GM18517 (cell line): ENCODE data around the gene STK4.
"Not testable (repeated sequence)": the region's sequence is repeated elsewhere in the genome, so short reads cannot be mapped to it uniquely, and the experiment has no call there.

Source experiments
- ATAC-seq: cut with Tn5 transposase; IDR thresholded peaks from one replicate; pipeline ENCODE4 v1.9.1; 2021; ENCODE audit warnings: mild to moderate bottlenecking, moderate library complexity; ENCODE audit not compliant: unreplicated experiment

The STK4 gene

GRCh38 chr20:44981736-44982406 is 15.6 kb downstream of the STK4 start:
- no peak for ATAC-seq

GRCh38 chr20:44983093-44983674 is 16.9 kb downstream of the STK4 start:
- no peak for ATAC-seq

DNA sequence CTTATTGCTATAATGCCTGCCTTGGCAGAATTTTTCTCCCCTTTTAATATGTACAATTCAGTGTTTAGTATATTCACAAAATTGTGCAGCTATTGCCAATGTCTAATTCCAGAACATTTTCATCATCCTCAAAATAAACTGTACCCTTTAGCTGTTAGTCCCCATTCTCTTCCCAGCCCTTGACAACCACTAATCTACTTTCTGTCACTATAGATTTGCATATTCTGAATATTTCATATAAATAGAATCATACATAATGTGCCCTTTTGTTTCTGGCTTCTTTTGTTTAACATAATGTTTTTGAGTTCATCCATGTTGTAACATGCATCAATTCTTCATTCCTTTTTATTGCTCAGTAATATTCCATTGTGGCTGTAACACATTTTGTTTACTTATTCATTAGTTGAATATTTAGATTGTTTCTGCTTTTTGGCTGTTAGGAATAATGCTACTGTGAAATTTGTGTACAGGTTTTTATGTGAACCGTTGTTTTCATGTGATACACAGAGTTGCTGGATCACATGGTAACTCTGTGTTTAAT is 22.4 kb downstream of the STK4 start:
- no peak for ATAC-seq

DNA sequence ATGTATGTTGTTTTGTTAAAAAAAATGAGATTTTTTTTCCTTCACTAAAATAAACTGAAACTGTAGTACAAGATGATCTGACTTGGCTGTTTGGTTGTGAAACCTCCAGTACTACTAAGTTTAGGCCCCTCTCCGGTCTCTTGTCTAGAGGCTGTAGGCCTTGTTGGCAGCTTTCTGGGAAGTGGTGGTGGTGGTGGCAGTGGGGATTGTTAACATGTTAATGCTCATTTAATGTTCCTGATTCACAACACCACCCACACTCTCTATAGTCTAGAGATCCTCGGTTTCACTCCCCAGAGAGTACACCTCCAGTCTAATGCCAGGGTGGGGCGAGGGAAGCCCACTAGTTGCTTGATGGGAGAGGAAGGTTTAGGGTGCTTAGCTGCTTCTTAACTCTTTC is 24.1 kb downstream of the STK4 start:
- no peak for ATAC-seq

GRCh38 chr20:44990957-44991356 is 24.6 kb downstream of the STK4 start:
- no peak for ATAC-seq

- ATAC-seq, result no peak
Measured at GRCh38 chr20:44993343-44993742, 27.0 kb downstream of the STK4 start.

DNA sequence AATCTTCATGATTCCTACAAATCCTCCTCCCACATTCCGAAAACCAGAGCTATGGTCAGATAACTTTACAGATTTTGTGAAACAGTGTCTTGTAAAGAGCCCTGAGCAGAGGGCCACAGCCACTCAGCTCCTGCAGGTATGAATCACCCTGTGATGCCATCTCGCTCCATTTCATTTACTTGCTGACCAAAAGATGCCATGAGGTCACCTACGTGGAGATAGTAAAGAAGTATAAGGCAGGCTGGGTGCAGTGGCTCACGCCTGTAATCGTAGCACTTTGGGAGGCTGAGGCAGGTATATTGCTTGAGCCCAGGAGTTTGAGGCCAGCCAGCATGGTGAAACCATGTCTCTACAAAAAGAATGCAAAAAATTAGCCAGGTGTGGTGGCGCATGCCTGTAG is 30.9 kb downstream of the STK4 start:
- ATAC-seq, result no peak

DNA sequence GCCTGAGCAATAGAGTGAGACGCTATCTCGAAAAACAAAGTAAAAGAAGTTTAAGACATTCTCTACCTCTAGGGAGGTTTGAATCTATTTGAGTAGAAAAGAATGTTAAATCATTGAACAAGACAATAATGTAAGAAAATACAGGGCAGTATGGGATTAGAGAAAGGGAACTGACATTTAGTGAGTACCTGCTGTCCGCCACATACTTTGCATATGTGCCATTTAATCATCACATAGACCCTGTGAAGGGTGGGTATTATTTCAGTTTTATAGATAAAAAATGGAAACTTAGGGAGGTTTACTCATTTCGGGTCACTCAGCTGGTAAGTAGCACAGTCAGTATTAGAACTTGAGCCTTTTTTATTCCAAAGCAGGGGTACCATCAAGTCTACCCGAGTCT is 31.4 kb downstream of the STK4 start:
- ATAC-seq, result no peak

GRCh38 chr20:45008521-45009049 is 42.3 kb downstream of the STK4 start:
- ATAC-seq, result no peak

- ATAC-seq, result no peak
Measured at GRCh38 chr20:45010399-45010828, 44.1 kb downstream of the STK4 start.

- no peak for ATAC-seq
Measured at GRCh38 chr20:45011108-45011526, 44.8 kb downstream of the STK4 start.

GRCh38 chr20:45012682-45013302 is 46.5 kb downstream of the STK4 start:
- ATAC-seq, result no peak

GRCh38 chr20:45014131-45014530 is 47.8 kb downstream of the STK4 start:
- ATAC-seq, result not testable (repeated sequence)

DNA sequence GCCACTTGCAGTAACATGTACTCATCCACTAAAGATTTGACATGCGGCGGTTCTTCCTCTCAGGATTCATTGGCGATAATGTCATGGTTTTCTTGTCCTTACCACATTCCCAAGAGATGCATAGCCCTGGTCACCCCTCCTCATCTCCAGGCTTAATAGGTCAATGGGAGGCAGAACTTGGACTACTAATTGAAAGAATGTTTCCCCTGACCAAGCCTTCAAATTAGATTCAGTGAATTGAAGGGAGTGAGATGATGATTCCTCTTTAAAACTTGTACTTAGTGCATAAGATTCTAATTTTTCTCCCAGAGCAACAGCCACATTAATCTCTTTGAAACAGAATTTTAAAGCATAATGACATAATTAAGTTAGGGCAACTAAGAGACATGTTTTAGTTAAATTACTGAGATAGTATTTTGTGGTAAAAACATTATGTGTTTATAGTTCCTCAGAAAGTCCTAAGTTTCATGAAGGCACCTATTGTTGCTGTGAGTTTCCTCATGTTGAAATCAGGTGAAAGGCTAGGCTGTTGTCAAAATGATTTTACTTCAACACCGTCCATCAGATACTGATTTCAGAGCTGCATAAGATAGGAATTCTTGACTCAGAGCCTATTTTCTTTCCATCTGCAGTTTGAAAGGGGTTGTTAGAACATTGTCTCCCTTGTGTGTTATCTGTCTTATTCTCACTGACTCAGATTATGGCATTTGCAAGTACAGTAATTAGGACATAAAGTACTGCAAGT is 48.5 kb downstream of the STK4 start:
- ATAC-seq, result no peak

- ATAC-seq, result no peak
Measured at GRCh38 chr20:45016089-45016671, 49.9 kb downstream of the STK4 start.

DNA sequence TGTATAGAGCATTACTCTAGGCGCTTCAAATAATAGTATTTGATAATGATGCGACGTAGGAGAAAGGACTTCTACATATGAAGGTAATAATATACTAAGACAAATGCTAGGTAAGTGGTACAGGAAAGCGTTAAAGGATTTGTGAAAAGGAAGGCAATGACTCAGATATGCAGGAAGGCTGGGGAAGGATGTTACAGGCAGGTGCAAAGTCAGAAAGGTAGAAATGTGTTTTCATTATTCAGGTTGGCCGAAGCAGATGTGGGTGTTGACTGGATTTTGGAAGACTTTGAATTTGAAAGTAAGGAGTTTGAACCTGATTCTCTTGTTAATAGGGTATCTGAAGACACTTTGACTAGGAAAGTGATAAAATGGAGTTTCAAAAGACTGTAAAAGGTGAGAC is 51.0 kb downstream of the STK4 start:
- ATAC-seq, result no peak

GRCh38 chr20:45017857-45018256 is 51.5 kb downstream of the STK4 start:
- no peak for ATAC-seq

GRCh38 chr20:45019027-45019761 is 52.9 kb downstream of the STK4 start:
- ATAC-seq, result no peak

DNA sequence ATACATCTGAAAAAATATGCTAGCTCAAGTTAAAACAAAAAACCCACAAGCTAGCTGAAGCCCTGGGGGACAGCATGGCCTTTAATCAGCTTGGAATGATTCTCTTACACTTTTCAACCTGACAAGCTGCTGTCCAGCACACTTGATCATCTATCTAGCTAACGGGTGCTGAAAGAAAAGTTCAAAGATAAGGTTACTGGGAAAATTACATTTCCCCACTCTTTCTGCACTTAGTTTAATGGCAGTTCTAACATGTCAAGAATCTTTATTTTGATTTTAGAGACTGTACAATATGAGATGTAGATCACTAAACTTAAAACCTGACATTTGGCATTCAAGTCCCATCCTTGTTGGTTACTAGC is 53.4 kb downstream of the STK4 start:
- ATAC-seq, result no peak

DNA sequence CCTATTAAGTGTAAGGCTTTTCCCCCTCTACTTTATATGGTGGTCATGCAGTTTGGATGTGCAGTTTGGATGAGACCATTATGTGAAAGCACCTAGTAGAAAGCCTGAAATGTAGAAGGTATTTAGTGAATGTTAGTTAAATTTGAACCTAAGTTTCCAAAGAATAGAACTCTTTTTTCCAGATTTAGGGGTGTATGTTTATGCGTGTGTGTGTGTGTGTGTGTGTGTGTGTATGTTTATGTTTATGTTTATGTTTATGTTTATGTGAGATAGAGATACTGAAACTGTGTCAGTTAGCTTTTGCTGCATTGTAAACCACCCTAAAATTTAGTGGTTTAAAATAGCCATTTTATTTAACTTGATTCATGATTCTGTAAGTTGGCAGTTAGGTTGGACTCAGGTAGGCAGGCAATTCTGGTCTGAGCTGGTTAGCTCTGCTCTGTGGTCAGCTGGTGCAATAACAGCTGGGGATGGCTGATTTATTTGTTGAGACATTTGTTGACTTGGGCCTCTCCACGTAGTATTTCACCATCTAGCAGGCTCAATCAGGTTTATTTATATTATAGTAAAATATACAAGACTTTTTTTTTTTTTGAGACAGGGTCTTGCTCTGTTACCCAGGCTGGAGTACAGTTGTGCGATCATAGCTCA is 54.0 kb downstream of the STK4 start:
- ATAC-seq, result no peak
